HepG2 (cell line): ENCODE measurements around the gene SRSF8. TPM values are rescaled to one million over a fixed set of nuclear protein-coding genes. Genes with fewer than 3 reads are reported as not detected.
A peak's percentile ranks its signal among the peaks of the same experiment; 100 is the strongest.

Source experiments
- CCDC6 ChIP-seq: sonication (generic); formaldehyde crosslinking; IDR thresholded peaks from 2 replicates; pipeline ENCODE4 v1.8.1; 2022; ENCODE audit warnings: mild to moderate bottlenecking, missing genetic modification reagents, moderate library complexity
- ELF4 ChIP-seq: sonication (generic); formaldehyde crosslinking; IDR thresholded peaks from 2 replicates; pipeline ENCODE4 v1.5.0; 2020; ENCODE audit warnings: missing genetic modification reagents, mild to moderate bottlenecking, moderate library complexity, borderline replicate concordance
- GFI1 ChIP-seq: sonication (generic); formaldehyde crosslinking; IDR thresholded peaks from 2 replicates; pipeline ENCODE4 v1.5.0; 2020; ENCODE audit warnings: missing genetic modification reagents, mild to moderate bottlenecking, borderline replicate concordance
- HCFC1 ChIP-seq: fragments of 150-350 bp; IDR thresholded peaks from 2 replicates; pipeline ENCODE4 v1.6.1; 2014; ENCODE audit warnings: low read depth, low read length
- HIVEP1 ChIP-seq: sonication (generic); formaldehyde crosslinking; IDR thresholded peaks from 2 replicates; pipeline ENCODE4 v1.4.0; 2020; ENCODE audit warnings: mild to moderate bottlenecking, missing genetic modification reagents
- HNRNPH1 ChIP-seq: fragments of 200-400 bp; formaldehyde crosslinking; optimal IDR thresholded peaks from 2 replicates; pipeline ENCODE3; 2017; ENCODE audit warnings: mild to moderate bottlenecking, low read depth, low read length
- MAFG ChIP-seq: sonication (generic); formaldehyde crosslinking; IDR thresholded peaks from 2 replicates; pipeline ENCODE4 v1.5.1; 2020; ENCODE audit warnings: mild to moderate bottlenecking, missing genetic modification reagents
- MED1 ChIP-seq: sonication (generic); formaldehyde crosslinking; IDR thresholded peaks from 2 replicates; pipeline ENCODE4 v1.4.0; 2020; ENCODE audit warnings: missing genetic modification reagents
- MXD3 ChIP-seq: IDR thresholded peaks from 2 replicates; pipeline ENCODE4 v1.6.1; 2016; ENCODE audit warnings: mild to moderate bottlenecking, missing biosample characterization, missing genetic modification reagents
- NFRKB ChIP-seq: fragments of 450-650 bp; IDR thresholded peaks from 2 replicates; pipeline ENCODE4 v1.6.1; 2017
- RARA ChIP-seq: IDR thresholded peaks from 2 replicates; pipeline ENCODE4 v1.6.1; 2016; ENCODE audit warnings: missing genetic modification reagents, missing compliant biosample characterization
- SAFB2 ChIP-seq: sonication (generic); formaldehyde crosslinking; IDR thresholded peaks from 2 replicates; pipeline ENCODE4 v1.5.1; 2020; ENCODE audit warnings: missing genetic modification reagents, low read depth, mild to moderate bottlenecking, borderline replicate concordance
- STAG1 ChIP-seq: sonication (generic); formaldehyde crosslinking; IDR thresholded peaks from 2 replicates; pipeline ENCODE4 v1.4.0; 2020; ENCODE audit warnings: missing genetic modification reagents
- ZNF230 ChIP-seq: sonication (generic); formaldehyde crosslinking; IDR thresholded peaks from 2 replicates; pipeline ENCODE4 v1.4.0; 2020; ENCODE audit warnings: mild to moderate bottlenecking, missing genetic modification reagents
- ZNF263 ChIP-seq: sonication (generic); formaldehyde crosslinking; IDR thresholded peaks from 2 replicates; pipeline ENCODE4 v1.4.0; 2020; ENCODE audit warnings: missing genetic modification reagents
- ZNF292 ChIP-seq: sonication (generic); formaldehyde crosslinking; IDR thresholded peaks from 2 replicates; pipeline ENCODE4 v1.8.1; 2022; ENCODE audit warnings: mild to moderate bottlenecking, low read depth, missing genetic modification reagents, borderline replicate concordance
- ZNF543 ChIP-seq: sonication (generic); formaldehyde crosslinking; IDR thresholded peaks from 2 replicates; pipeline ENCODE4 v1.4.0; 2020; ENCODE audit warnings: mild to moderate bottlenecking, missing genetic modification reagents
- ZNF556 ChIP-seq: sonication (generic); formaldehyde crosslinking; IDR thresholded peaks from 2 replicates; pipeline ENCODE4 v1.4.0; 2020; ENCODE audit warnings: mild to moderate bottlenecking, missing genetic modification reagents, borderline replicate concordance
- polyA plus RNA-seq, 8 experiments: library from polyadenylated mRNA; depleted of rRNA in 3 of 8; stranded (reverse) in 7 of 8; unstranded in 1 of 8; fragments of >200 nt; fragmentation: Illumina TruSeq in 4 of 8; extraction: Trizol in 4 of 8; gene quantifications; 2 replicates each; pipeline versions ENCODE4 v1.2.1 to v1.2.3, GENCODE V29; 2011 to 2016; ENCODE audit warnings: low read depth in 4 of 8, missing spikeins in 1 of 8, mixed read lengths in 1 of 8; ENCODE audit not compliant: insufficient read depth in 1 of 8
- total RNA-seq, 5 experiments: library from RNA; depleted of rRNA; stranded (reverse); fragments of >200 nt; fragmentation: Illumina TruSeq; extraction: Trizol; gene quantifications; 2 replicates each; pipeline ENCODE4 v1.2.3, GENCODE V29; 2016; ENCODE audit warnings: low read depth in 1 of 5
- TF ChIP-seq, protein P1 (sequence below): sonication (generic); formaldehyde crosslinking; conservative IDR thresholded peaks from 2 replicates; pipeline ENCODE4 v1.8.0; 2022; ENCODE audit warnings: missing genetic modification reagents
- TF ChIP-seq, protein P2 (sequence below): sonication (generic); formaldehyde crosslinking; IDR thresholded peaks from 2 replicates; pipeline ENCODE4 v1.4.0; 2020; ENCODE audit warnings: missing genetic modification reagents, borderline replicate concordance
- TF ChIP-seq, protein P3 (sequence below): sonication (generic); formaldehyde crosslinking; IDR thresholded peaks from 2 replicates; pipeline ENCODE4 v1.8.0; 2022; ENCODE audit warnings: mild to moderate bottlenecking, missing genetic modification reagents, moderate library complexity
- TF ChIP-seq, protein P4 (sequence below): sonication (generic); formaldehyde crosslinking; IDR thresholded peaks from 2 replicates; pipeline ENCODE4 v1.5.0; 2020; ENCODE audit warnings: missing genetic modification reagents

The SRSF8 gene
- total and polyA plus RNA-seq, 2 of the 13 experiments (the other 11 are each of a cell fraction or from before 2014, with no cell fraction given): 21.8 to 25.8 TPM

DNA sequence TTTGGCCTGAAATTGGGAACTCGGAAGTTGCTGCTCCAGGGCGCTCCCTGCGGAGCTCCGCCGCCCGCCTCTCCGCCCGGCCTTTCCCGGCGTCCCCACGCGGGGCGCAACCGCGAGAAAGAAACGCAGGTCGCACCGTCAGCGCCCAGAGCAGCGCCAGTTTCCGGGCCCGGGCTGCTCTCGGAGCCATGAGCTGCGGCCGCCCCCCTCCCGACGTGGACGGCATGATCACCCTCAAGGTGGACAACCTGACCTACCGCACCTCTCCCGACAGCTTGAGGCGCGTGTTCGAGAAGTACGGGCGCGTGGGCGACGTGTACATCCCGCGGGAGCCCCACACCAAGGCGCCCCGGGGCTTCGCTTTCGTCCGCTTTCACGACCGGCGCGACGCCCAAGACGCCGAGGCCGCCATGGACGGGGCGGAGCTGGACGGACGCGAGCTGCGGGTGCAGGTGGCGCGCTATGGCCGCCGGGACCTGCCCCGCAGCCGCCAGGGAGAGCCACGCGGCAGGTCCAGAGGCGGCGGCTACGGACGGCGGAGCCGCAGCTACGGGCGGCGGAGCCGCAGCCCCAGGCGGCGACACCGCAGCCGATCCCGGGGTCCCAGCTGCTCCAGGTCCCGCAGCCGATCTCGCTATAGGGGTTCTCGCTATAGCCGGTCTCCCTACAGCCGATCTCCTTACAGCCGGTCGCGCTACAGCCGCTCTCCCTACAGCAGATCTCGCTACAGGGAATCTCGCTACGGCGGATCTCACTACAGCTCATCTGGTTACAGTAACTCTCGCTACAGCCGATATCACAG is 521 bp downstream of the SRSF8 start (continued):
- TF ChIP-seq, protein P1, sequence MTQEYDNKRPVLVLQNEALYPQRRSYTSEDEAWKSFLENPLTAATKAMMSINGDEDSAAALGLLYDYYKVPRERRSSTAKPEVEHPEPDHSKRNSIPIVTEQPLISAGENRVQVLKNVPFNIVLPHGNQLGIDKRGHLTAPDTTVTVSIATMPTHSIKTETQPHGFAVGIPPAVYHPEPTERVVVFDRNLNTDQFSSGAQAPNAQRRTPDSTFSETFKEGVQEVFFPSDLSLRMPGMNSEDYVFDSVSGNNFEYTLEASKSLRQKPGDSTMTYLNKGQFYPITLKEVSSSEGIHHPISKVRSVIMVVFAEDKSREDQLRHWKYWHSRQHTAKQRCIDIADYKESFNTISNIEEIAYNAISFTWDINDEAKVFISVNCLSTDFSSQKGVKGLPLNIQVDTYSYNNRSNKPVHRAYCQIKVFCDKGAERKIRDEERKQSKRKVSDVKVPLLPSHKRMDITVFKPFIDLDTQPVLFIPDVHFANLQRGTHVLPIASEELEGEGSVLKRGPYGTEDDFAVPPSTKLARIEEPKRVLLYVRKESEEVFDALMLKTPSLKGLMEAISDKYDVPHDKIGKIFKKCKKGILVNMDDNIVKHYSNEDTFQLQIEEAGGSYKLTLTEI (CRISPR knock-in tag): no peak
- TF ChIP-seq ELF4 (CRISPR knock-in tag) (peak; percentile 78), ZNF556 (CRISPR knock-in tag) (peak; percentile 83), SAFB2 (CRISPR knock-in tag) (no peak), NFRKB (no peak), HNRNPH1 (no peak), MED1 (CRISPR knock-in tag) (no peak; the same call in none of the 2 replicates), ZNF263 (CRISPR knock-in tag) (no peak), ZNF543 (CRISPR knock-in tag) (peak; percentile 94), RARA (no peak), ZNF230 (CRISPR knock-in tag) (peak; percentile 75; the same call in 1 of the 2 replicates), MXD3 (CRISPR knock-in tag) (no peak), HCFC1 (no peak; the same call in 1 of the 2 replicates), ZNF292 (CRISPR knock-in tag) (no peak), HIVEP1 (0 out of 2 replicates have a peak, but pooled peaks have one; percentile 42), CCDC6 (CRISPR knock-in tag) (peak; percentile 34; the same call in 1 of the 2 replicates), GFI1 (CRISPR knock-in tag) (peak; percentile 27; the same call in 1 of the 2 replicates), STAG1 (CRISPR knock-in tag) (no peak), MAFG (CRISPR knock-in tag) (no peak)
- TF ChIP-seq, protein P2, sequence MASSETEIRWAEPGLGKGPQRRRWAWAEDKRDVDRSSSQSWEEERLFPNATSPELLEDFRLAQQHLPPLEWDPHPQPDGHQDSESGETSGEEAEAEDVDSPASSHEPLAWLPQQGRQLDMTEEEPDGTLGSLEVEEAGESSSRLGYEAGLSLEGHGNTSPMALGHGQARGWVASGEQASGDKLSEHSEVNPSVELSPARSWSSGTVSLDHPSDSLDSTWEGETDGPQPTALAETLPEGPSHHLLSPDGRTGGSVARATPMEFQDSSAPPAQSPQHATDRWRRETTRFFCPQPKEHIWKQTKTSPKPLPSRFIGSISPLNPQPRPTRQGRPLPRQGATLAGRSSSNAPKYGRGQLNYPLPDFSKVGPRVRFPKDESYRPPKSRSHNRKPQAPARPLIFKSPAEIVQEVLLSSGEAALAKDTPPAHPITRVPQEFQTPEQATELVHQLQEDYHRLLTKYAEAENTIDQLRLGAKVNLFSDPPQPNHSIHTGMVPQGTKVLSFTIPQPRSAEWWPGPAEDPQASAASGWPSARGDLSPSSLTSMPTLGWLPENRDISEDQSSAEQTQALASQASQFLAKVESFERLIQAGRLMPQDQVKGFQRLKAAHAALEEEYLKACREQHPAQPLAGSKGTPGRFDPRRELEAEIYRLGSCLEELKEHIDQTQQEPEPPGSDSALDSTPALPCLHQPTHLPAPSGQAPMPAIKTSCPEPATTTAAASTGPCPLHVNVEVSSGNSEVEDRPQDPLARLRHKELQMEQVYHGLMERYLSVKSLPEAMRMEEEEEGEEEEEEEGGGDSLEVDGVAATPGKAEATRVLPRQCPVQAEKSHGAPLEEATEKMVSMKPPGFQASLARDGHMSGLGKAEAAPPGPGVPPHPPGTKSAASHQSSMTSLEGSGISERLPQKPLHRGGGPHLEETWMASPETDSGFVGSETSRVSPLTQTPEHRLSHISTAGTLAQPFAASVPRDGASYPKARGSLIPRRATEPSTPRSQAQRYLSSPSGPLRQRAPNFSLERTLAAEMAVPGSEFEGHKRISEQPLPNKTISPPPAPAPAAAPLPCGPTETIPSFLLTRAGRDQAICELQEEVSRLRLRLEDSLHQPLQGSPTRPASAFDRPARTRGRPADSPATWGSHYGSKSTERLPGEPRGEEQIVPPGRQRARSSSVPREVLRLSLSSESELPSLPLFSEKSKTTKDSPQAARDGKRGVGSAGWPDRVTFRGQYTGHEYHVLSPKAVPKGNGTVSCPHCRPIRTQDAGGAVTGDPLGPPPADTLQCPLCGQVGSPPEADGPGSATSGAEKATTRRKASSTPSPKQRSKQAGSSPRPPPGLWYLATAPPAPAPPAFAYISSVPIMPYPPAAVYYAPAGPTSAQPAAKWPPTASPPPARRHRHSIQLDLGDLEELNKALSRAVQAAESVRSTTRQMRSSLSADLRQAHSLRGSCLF: no peak
- TF ChIP-seq, protein P3, sequence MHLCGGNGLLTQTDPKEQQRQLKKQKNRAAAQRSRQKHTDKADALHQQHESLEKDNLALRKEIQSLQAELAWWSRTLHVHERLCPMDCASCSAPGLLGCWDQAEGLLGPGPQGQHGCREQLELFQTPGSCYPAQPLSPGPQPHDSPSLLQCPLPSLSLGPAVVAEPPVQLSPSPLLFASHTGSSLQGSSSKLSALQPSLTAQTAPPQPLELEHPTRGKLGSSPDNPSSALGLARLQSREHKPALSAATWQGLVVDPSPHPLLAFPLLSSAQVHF (CRISPR knock-in tag): no peak
- TF ChIP-seq, protein P4, sequence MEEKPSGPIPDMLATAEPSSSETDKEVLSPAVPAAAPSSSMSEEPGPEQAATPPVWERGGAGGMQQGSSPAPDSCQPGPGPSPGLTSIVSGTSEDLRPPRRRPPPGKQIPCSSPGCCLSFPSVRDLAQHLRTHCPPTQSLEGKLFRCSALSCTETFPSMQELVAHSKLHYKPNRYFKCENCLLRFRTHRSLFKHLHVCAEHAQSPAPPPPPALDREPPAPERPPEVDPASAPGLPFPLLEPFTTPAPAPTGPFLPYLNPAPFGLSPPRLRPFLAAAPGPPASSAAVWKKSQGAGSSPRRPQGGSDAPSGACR (CRISPR knock-in tag): no peak
